NCI-H446 treated with DMSO at 0.1 percent for 48 hours (cell line): ENCODE results near the gene TTC27.

ENCODE experiments used
- DNase-seq: peaks from one replicate; lab custom pipeline; 2025; lab: John Stamatoyannopoulos, UW

TTC27 gene

DNA sequence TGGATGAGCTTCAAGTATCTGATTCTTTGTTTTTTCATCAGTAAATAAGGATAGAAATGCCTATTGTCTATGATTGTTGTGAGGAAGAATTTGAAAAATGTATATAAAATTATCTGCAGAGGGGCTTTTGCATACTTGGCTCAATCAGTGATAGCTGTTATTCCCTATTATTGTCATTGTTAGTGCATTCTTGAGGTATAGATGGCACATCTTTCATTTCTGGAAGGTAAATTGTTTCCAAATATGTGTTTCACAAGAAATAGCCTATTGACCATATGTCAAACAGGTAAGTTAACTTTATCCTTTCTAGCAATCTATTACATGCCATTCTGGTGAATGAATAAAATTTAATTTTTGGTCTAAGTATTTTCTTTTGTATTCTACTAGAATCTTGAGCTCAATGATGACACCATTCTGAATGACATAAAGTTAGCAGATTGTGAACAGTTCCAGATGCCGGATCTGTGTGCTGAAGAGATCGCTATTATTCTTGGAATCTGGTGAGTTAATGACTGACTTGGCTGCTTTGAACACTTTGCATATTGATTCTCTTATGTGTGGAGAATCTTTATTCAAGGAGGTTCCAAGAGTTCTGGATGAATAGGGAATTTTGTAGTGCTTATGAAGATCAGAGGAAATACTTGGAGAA lies 44.2 kb downstream of the TTC27 start:
- DNase-seq: no peak

DNA sequence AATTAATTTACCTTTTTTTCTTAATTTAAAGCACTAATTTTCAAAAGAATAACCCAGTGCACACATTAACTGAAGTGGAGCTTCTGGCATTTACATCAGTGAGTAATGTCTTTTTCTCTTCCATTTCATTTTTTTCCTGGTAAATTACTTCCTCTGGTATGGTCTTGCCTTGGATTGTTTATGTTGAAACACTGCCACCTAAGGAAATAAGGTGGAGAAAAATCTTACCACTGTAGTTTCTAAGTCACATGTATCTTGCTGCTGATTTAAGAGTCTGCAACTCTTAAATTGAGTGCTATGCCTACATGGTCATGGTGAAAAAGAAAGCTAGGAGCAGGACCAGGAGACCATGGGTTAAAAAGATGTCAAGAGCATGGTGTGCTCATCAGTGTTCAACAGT lies 51.0 kb downstream of the TTC27 start:
- DNase-seq: no peak

DNA sequence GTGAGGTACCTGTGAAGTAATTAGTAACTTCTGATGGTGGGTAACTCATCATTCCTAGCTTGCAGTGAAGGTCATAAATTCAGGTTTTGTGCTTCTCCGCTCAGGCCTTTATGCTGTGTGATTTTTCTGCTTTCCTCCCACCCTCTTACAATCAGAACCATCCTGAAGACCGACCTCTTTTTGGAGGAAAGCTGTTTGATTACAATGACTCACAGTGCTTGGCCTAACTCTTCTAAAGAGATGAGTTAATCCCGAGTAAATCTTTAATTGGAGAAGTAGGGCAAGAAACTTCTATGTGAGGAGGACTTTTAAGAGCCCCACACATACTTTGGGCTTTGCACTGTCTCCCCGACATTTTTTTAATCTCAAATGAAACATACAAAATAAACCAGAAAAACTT lies 53.1 kb downstream of the TTC27 start:
- no peak for DNase-seq

DNA sequence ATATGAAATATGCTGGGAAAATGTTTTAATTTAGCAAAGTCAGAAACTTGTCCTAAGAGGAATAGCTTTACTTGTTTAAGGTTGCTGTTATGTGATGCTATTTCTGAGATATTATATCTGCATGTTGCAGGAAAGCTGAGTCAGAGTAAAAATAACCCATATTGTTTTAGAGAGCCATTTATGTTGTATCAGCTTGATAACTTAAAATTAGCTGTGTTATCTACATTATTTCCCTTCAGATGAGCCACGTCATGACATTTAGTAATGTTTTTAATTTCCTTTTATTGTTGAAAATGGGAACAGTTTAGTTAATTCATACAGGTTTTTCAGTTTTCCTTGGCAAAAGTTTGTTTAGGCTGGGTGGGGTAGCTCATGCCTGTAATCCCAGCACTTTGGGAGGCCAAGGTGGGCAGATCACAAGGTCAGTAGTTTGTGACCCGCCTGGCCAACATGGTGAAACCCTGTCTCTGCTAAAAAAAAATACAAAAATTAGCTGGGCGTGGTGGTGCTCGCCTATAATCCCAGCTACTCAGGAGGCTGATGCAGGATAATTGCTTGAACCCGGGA lies 55.8 kb downstream of the TTC27 start:
- no peak for DNase-seq

DNA sequence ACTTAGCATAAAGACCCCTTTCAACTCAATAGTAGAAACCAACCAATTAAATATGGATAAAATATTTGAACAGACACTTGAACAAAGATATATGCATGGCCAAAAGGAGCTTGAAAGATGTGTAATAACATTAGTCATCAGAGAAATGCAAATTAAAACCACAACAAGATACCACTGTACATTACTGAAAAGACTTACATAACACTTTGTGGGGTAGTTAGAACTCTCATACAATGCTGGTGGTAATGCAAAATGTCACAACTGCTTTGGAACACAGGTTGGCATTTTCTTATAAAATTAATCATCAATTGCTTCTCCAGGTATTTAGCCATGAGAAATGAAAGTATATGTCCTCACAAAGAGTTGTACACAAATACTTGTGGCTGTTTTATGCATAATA lies 60.7 kb downstream of the TTC27 start:
- DNase-seq: no peak

DNA sequence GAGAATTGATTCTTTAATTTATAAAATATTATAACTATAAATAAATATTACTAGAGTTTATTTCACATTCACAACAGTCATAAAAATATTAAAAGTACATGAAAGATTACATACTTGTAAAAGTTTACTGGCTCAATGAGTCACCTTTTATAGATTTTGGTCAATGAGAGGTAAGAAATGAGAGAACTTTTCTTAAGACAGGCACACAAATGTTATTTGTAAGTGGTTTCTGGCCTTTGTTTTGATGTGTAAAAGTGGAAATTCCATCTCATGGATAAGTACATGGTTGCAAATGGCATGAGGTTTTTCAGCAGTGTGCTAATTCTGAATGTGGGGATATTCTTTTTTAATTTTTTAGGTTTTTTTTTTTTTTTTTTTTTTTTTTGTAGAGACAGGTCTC lies 63.8 kb downstream of the TTC27 start:
- no peak for DNase-seq

DNA sequence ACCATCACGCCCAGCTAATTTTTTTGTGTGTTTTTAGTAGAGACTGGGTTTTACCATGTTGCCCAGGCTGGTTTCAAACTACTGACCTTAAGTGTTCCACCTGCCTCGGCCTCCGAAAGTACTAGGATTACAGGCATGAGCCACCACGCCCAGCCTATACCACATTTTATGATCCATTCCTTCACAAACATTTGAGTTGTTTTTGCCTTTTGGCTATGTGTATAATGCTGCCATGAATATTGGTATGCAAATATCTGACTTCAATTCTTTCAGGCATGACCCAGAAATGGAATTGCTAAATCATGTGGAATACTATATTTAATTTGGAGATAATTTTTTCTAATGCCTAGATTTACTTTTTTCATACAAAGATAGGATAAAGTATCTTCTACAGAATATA lies 68.6 kb downstream of the TTC27 start:
- DNase-seq: no peak

DNA sequence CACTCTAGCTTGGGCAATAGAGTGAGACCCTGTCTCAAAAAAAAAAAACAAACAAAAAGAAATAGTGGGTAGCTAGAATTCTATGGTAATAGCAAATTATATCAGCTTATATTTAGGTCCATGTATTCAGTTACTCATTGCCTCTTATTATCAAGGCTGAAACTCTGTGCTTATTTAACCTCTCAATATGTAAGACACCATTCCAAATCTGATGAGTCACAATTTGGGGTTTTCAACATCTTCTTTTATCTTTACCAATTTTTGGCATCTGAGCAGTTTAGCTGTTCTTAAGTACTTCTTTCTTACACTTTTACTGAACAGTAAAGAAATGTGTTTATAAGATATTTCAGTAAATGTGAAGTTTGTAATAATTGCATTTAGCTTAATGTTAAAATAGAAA lies 69.3 kb downstream of the TTC27 start:
- DNase-seq: no peak

DNA sequence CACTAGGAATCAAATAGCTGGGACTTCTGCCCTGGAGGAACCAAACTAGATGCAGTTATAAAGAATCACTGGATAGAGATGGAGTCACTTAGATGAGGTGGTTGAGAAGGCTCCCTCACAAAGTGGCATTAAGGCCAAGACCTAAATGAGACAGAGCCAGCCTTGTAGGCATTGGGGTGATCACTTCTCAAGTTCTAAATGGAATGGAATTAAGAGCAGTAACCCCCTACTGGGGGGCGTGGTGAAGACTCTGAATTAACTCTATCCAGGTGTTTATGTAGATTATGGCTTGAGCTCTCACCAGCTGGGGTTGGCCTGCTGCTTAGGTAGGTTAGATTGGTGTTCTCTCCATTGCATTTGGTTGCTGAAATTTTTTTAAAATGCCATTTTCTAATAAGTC lies 71.3 kb downstream of the TTC27 start:
- no peak for DNase-seq

DNA sequence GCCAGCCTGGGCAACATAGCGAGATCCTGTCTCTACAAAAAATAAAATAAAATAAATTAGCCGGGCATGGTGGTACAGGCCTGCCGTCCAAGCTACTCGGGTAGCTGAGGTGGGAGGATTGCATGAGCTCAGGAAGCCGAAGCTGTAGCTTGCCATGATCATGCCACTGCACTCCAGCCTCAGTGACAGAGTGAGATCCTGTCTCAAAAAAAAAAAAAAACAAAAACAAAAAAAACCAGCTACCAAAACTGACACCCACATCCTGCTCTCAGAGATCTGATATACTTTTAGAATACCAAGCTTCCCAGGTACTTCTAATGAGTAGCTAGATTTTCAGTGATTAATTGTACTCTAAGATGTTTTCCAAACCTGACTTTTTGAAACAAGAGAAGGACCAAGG lies 74.0 kb downstream of the TTC27 start:
- DNase-seq: no peak

DNA sequence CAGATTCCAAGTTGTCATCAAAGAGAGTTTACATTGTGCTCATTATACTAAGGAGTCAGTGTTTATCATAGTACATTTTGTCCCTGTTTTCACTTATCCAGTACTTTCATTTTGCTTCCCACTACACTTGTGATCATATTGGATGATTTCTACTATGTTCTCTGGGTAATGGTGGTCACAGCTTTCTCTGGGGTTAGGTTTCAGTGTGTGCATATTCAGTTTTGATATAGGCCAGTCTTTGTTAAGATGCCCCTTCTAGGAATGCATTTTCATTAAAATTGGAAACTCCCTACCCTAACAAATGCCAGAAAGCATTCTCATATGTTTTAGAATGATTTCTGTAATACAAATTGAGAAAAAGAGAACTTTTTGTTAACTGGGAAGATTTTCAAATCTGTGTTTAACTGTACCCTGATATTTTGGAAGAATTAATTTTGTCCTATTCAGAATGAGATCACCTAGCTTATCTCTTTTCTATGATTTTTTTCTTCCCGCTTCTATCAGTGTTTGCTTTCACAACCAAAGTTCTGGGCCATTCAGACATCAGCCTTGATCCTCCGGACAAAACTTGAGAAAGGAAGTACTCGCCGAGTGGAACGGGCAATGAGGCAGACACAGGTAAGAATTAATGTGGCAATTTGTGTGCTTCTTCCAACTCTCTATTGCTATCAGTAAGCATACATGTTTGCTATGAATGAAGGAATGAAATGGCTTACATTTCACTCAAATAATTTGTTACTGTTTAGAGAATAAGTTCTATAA lies 74.6 kb downstream of the TTC27 start:
- no peak for DNase-seq

DNA sequence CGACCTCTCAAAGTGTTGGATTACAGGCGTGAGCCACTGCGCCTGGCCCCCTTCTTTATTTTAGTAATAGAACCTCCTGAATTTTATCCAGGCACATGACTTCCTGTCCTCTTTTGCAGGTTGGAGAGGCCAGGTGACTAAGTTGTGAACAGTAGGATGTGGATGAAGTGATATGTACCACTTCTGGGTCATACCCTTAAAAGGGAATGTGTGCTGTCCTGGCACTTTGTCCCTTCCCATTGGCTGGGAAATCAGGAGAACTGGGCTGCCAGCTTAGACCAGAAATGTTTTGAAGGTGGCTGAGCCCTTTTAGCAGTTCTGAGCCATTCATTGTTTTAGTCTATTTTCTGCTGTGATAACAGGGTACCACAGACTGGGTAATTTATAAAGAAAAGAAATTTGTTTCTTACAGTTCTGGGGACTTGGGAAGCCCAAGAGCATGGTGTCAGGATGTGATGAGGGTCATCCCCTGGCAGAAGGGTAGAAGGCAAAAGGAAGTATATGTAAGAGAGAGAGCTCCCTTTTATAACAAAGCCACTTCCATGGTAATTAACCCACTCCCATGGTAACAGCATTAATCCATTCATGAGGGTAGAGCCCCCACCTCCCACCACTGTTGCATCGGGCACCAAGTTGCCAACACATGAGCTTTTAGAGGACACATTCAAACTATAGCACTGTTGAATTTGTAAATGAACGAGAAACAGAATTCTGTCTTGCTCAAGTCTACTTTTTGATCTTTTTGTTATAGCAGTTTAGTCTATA lies 79.1 kb downstream of the TTC27 start:
- DNase-seq: no peak

DNA sequence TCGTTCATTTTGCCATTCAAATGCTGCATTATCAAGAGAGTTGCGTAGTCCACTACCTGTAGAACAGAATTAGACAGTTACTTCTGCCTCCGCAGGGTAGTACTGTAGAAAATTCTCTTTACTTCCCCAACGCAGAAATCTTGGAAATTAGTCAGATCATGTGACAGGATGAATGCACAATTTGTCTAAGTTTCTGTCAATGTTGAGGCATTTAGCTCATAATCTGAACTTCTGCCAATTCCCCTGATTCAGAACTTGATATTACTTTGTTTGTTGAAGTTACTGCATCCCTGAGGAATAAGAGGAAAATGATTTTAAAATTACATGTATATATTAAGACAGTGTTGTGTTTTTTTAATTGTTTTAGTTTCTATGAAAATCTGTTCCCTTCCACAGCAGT lies 83.4 kb downstream of the TTC27 start:
- peak; percentile 18 for DNase-seq

DNA sequence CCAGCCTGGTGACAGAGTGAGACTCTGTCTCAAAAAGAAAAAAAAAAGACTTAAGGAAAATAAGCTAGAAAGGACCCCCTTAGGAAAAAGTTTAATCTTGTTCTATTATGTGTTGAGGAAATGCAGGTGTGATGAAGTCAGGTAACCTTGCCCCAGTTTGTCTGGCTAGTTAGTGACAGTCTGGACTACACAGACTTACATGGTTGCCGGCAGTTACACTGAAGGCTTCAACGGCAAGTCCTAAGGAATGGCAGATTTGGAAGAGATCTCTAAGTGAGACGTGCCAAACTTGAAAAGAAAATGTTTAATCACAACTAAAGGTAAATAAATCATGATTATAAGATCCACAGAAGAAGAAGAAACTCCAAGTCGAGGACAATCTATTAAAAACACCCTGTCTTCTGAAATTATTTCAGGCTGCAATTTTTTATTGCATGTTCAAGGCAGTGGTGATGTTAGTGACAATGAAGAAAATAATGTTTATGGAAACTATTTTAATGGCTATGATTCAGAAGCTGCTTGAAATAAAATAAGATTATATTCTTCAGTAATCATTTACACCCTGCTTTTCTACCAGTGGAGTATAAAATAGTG lies 84.2 kb downstream of the TTC27 start:
- no peak for DNase-seq

DNA sequence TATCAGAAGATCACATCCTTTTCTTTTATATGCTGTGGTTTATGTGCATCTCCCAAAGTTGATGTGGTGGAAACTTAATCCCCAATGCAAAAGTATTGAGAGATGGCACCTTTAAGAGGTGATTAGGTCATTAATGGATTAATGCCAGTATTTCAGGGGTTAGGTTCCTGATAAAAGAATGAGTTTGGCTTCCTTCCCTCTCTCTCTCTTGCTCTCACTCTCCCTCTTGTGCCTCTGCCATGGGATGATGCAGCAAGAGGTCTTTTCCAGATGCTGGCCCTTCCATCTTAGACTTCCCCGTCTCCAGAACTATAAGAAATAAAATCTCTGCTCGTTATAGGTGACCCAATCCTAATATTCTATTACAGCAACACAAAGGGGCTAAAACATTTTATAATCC lies 85.0 kb downstream of the TTC27 start:
- no peak for DNase-seq

DNA sequence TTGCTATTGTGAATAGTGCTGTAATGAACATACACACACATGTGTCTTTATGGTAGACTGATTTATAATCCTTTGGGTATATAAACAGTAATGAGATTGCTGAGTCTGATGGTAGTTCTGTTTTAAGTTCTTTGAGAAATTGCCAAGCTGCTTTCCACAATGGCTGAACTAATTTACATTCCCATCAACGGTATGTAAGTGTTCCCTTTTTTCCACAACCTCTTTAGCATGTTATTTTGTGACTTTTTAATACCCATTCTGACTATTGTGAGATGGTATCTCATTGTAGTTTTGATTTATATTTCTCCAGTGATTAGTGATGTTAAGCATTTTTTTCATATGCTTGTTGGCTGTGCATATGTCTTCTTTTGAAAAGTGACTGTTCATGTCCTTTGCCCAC lies 86.7 kb downstream of the TTC27 start:
- no peak for DNase-seq

DNA sequence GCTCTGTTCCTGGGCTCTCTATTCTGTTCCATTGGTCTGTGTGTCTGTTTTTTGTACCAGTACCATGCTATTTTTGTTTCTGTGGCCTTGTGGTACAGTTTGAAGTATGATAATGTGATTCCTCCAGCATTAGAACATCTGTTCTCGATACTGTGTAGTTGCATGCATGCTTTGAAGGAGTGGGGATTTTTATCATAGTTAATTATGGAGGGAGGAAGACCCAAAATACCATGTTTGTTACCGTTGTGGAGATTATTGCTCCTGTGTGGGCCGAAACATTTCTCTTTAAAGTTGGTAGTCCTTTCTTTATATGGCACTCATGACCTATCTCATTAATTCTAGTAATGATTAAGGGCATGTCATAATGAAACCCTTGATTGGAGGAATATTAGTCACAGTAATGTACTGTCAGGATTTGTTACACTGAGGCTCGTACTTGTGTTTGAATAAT lies 87.6 kb downstream of the TTC27 start:
- DNase-seq: no peak

DNA sequence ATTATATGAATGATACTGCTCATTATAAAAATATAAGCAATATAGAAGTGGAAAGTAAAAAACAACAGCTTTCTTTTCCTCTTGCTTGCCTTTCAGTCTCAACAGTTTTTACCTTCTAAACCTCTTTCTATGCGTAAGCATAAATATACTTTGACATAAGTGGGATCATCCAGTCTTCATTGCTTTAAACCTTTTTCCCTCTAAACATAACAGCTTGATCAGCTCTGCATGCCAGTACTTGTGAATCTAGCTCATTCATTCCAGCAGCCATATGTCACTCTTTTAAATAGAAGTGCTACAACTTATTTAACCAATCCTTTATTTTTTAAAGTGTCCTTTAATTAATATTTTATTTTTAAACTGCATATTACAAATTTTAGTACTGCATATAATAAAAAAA lies 88.1 kb downstream of the TTC27 start:
- peak; percentile 7 for DNase-seq

DNA sequence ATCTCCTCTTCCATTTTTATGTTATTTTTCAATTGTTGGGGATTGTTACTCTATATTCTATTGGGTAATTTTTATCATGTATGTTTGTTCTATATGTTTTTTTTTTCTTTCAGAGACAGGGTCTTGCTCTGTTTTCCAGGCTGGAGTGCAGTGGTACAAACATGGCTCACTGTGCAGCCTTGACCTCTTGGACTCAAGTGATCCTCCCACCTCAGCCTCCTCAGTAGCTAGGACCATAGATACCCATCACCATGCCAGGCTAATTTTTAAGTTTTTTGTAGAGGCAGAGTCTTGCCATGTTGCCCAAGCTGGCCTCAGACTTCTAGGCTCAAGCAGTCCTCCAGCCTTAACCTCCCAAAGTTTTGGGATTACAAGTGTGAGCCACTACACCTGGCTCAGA lies 88.7 kb downstream of the TTC27 start:
- no peak for DNase-seq

DNA sequence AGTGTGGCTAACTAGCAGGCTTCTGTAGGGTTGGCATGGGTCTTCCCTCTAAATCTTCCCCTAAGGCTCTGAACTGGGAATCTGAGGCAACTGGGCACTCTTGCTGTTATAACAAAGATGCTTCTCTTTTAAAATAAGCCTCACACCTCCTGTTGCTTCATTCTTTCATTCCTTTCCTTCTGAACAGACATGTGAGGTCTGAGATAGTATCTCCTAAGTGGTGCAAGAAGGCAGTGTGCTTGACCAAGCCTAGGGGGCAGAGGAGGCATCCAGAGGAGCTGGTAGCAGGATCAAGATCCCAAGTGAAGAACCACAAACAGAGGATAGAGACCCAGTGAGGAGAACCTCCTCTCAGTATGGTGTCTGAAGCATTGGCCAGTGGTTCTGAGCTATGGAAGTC lies 90.9 kb downstream of the TTC27 start:
- no peak for DNase-seq

DNA sequence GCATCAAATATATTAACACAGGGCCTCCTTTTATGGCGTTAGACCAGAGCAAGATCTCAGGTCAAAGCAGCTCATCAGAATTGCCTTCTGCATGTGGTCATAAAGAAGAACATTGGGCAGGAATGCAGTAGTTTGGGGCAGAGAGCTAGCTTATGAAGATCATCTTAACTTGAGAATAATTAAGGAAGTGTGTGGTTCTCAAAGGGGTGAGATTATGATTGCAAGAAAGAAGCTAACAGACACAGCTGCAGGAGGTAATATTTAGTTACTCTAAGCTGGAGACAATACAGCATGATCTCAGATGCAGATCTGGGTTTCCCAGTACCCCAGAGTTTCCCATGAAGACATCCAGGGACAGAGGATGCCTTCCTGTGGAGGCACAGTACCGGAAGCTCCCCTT lies 91.6 kb downstream of the TTC27 start:
- no peak for DNase-seq

DNA sequence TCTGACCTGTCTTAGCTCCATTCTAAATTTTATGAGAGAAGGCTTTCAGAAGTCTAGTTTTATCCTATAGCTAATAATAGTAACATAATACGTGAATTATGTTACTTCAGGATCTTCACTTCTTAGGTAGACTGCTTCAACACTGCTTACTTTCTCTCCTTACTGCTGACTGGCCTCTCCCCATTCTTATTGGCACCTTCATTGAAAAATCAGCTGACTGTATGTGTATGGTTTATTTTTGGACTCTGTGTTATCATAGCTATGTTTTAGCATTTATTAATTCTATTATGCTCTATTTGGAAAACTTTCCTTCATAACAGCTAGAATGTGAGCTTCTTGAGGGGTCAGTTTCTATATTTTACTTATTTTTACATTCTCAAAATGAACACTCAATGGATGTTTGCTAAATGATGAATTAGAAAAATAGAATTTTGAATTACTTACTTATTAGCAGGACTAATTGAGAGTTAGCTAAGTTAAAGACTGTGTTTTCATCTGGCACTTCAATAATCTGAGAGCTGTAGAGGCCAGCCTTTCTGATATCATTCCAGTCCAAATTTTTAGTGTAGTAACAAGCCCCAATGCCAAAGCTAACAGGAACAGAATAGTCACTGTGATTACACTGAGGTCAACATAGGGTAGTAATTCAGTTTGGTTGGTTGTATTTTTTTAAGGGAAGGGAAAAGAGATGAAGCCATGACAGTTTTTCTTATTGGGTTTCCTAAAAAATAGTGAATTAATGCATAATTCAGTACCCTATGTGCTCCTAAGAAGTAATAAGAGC lies 92.3 kb downstream of the TTC27 start:
- DNase-seq: no peak
